Astrocyte (in vitro differentiated cells and primary cell): Measurements from ENCODE around the gene SLC39A5.

ENCODE experiments used
- EZH2 ChIP-seq: IDR thresholded peaks from 2 replicates; pipeline ENCODE4 v1.6.1; 2012; ENCODE audit warnings: mild to moderate bottlenecking, low read length, inconsistent platforms; ENCODE audit not compliant: insufficient read depth
- TF ChIP-seq, protein P1 (sequence below): IDR thresholded peaks from 2 replicates; pipeline ENCODE4 v1.5.1; 2011; ENCODE audit warnings: low read depth, mild to moderate bottlenecking, inconsistent platforms, low read length, moderate library complexity; ENCODE audit not compliant: insufficient read depth

GRCh38 chr12:56255671-56256070, 25.8 kb downstream of the SLC39A5 start:
- TF ChIP-seq, protein P1, sequence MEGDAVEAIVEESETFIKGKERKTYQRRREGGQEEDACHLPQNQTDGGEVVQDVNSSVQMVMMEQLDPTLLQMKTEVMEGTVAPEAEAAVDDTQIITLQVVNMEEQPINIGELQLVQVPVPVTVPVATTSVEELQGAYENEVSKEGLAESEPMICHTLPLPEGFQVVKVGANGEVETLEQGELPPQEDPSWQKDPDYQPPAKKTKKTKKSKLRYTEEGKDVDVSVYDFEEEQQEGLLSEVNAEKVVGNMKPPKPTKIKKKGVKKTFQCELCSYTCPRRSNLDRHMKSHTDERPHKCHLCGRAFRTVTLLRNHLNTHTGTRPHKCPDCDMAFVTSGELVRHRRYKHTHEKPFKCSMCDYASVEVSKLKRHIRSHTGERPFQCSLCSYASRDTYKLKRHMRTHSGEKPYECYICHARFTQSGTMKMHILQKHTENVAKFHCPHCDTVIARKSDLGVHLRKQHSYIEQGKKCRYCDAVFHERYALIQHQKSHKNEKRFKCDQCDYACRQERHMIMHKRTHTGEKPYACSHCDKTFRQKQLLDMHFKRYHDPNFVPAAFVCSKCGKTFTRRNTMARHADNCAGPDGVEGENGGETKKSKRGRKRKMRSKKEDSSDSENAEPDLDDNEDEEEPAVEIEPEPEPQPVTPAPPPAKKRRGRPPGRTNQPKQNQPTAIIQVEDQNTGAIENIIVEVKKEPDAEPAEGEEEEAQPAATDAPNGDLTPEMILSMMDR = no peak
- TF ChIP-seq EZH2 = no peak
